SU-DHL-6 (cell line): ENCODE results near the gene FHAD1.
"Not testable (repeated sequence)": the region's sequence is repeated elsewhere in the genome, so short reads cannot be mapped to it uniquely, and the experiment has no call there.

Experiments used
- H2AFZ ChIP-seq: fragments of 200-600 bp; sonication (generic); 2 replicates; pipeline ENCODE4 v1.6.1; 2014; ENCODE audit warnings: low read depth, mild to moderate bottlenecking, moderate library complexity, mixed read lengths, antibody characterized with exemption, low read length; ENCODE audit not compliant: severe bottlenecking
- H3F3A ChIP-seq: fragments of 200-600 bp; shearing (Covaris generic); 2 replicates; pipeline ENCODE4 v1.6.0; 2016; ENCODE audit warnings: antibody characterized with exemption, mild to moderate bottlenecking; ENCODE audit not compliant: insufficient read depth
- H3K27ac ChIP-seq: fragments of 200-600 bp; sonication (generic); 2 replicates; pipeline ENCODE4 v1.5.1; 2016; ENCODE audit warnings: low read depth, mild to moderate bottlenecking, low read length, moderate library complexity, mixed read lengths
- H3K27me3 ChIP-seq: fragments of 200-600 bp; sonication (generic), shearing (Covaris generic); 2 replicates; pipeline ENCODE4 v1.6.0; 2014; ENCODE audit warnings: mild to moderate bottlenecking, low read length
- H3K36me3 ChIP-seq: fragments of 200-600 bp; sonication (generic); 2 replicates; pipeline ENCODE4 v1.6.1; 2014; ENCODE audit warnings: mild to moderate bottlenecking, low read length, mixed read lengths
- H3K4me2 ChIP-seq: fragments of 300-600, 200-600 bp; shearing (Covaris generic), sonication (generic); 2 replicates; pipeline ENCODE4 v1.6.0; 2014; ENCODE audit warnings: low read length, low read depth, mild to moderate bottlenecking; ENCODE audit not compliant: poor library complexity, severe bottlenecking
- H3K4me3 ChIP-seq: fragments of 200-600 bp; sonication (generic); 2 replicates; pipeline ENCODE4 v1.5.1; 2014; ENCODE audit warnings: antibody characterized with exemption, low read length, mild to moderate bottlenecking, mixed read lengths; ENCODE audit not compliant: insufficient read depth, poor library complexity, severe bottlenecking
- H3K79me2 ChIP-seq: fragments of 200-600 bp; sonication (generic); 2 replicates; pipeline ENCODE4 v1.6.1; 2014; ENCODE audit warnings: mild to moderate bottlenecking, low read length, moderate library complexity; ENCODE audit not compliant: insufficient read depth
- H3K9ac ChIP-seq: fragments of 200-600 bp; sonication (generic); 2 replicates; pipeline ENCODE4 v1.7.0; 2014; ENCODE audit warnings: mild to moderate bottlenecking, low read length
- H3K9me2 ChIP-seq: fragments of 200-600 bp; sonication (generic); replicated peaks from 2 replicates; pipeline ENCODE4 v1.6.1; 2014; ENCODE audit warnings: low read length; ENCODE audit not compliant: insufficient read depth
- H3K9me3 ChIP-seq: fragments of 200-600 bp; sonication (generic); 2 replicates; pipeline ENCODE4 v1.6.1; 2014; ENCODE audit warnings: low read length, mixed read lengths; ENCODE audit not compliant: insufficient read depth
- H4K20me1 ChIP-seq: fragments of 200-600 bp; sonication (generic); 2 replicates; pipeline ENCODE4 v1.6.1; 2014; ENCODE audit warnings: low read depth, mild to moderate bottlenecking, antibody characterized with exemption, low read length, moderate library complexity, mixed read lengths
- EZH2phosphoT487 ChIP-seq: fragments of 200-600 bp; sonication (generic), shearing (Covaris generic); conservative IDR thresholded peaks from 2 replicates; pipeline ENCODE4 v1.6.1; 2018; ENCODE audit warnings: mild to moderate bottlenecking, antibody characterized with exemption, low read length, moderate library complexity, mixed read lengths
- TF ChIP-seq, protein P1 (sequence below): fragments of 200-600 bp; sonication (generic); IDR thresholded peaks from one replicate; pipeline ENCODE4 v1.5.1; 2017; ENCODE audit warnings: antibody characterized with exemption, mild to moderate bottlenecking, low read length, moderate library complexity; ENCODE audit not compliant: insufficient read depth, poor library complexity, severe bottlenecking

FHAD1 gene

DNA sequence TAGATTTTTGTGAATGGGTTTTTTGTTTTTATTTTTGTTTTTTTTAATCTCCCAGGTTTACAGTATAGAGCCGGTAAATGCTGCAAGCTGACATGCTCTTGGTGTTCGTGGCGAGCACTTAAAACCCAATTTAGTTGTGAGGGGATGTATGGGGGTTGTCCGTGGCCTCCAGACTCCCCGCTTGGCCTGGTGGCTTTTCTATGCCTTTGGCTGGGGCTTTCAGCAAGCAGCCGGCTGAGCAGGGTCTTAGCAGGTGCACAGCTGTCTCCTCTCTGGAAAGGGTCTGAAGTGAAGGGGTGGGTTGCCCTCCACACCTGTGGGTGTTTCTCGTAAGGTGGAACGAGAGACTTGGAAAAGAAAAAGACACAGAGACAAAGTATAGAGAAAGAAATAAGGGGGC, 131.7 kb downstream of the FHAD1 start:
- H2AFZ ChIP-seq = no peak overlapping the region
- no peaks in the 10 kb centered on the region for H3F3A ChIP-seq
- H3K27ac ChIP-seq = no peak overlapping the region
- no peak overlapping the region for H3K4me3 ChIP-seq
- H4K20me1 ChIP-seq = no peaks in the 10 kb centered on the region
- H3K9me2 ChIP-seq = no peaks in the 10 kb centered on the region
- H3K27me3 ChIP-seq = no peaks in the 10 kb centered on the region
- no peaks in the 10 kb centered on the region for H3K9me3 ChIP-seq
- no peak for TF ChIP-seq EZH2phosphoT487
- TF ChIP-seq, protein P1, sequence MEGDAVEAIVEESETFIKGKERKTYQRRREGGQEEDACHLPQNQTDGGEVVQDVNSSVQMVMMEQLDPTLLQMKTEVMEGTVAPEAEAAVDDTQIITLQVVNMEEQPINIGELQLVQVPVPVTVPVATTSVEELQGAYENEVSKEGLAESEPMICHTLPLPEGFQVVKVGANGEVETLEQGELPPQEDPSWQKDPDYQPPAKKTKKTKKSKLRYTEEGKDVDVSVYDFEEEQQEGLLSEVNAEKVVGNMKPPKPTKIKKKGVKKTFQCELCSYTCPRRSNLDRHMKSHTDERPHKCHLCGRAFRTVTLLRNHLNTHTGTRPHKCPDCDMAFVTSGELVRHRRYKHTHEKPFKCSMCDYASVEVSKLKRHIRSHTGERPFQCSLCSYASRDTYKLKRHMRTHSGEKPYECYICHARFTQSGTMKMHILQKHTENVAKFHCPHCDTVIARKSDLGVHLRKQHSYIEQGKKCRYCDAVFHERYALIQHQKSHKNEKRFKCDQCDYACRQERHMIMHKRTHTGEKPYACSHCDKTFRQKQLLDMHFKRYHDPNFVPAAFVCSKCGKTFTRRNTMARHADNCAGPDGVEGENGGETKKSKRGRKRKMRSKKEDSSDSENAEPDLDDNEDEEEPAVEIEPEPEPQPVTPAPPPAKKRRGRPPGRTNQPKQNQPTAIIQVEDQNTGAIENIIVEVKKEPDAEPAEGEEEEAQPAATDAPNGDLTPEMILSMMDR = no peak
- no peak overlapping the region for H3K4me2 ChIP-seq
- H3K36me3 ChIP-seq = no peaks in the 10 kb centered on the region
- H3K9ac ChIP-seq = no peak overlapping the region
- no peaks in the 10 kb centered on the region for H3K79me2 ChIP-seq

DNA sequence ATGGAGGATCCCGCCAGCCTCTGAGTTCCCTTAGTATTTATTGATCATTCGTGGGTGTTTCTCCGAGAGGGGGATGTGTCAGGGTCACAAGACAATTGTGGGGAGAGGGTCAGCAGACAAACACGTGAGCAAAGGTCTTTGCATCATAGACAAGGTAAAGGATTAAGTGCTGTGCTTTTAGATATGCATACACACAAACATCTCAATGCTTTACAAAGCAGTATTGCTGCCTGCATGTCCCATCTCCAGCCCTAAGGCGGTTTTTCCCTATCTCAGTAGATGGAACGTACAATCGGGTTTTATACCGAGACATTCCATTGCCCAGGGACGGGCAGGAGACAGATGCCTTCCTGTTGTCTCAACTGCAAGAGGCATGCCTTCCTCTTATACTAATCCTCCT, 132.1 kb downstream of the FHAD1 start:
- not testable (repeated sequence) for H3F3A ChIP-seq, H2AFZ ChIP-seq, H3K4me2 ChIP-seq, H3K79me2 ChIP-seq, H4K20me1 ChIP-seq, H3K27ac ChIP-seq, H3K4me3 ChIP-seq, H3K9ac ChIP-seq, H3K27me3 ChIP-seq, H3K9me2 ChIP-seq, H3K9me3 ChIP-seq, H3K36me3 ChIP-seq

DNA sequence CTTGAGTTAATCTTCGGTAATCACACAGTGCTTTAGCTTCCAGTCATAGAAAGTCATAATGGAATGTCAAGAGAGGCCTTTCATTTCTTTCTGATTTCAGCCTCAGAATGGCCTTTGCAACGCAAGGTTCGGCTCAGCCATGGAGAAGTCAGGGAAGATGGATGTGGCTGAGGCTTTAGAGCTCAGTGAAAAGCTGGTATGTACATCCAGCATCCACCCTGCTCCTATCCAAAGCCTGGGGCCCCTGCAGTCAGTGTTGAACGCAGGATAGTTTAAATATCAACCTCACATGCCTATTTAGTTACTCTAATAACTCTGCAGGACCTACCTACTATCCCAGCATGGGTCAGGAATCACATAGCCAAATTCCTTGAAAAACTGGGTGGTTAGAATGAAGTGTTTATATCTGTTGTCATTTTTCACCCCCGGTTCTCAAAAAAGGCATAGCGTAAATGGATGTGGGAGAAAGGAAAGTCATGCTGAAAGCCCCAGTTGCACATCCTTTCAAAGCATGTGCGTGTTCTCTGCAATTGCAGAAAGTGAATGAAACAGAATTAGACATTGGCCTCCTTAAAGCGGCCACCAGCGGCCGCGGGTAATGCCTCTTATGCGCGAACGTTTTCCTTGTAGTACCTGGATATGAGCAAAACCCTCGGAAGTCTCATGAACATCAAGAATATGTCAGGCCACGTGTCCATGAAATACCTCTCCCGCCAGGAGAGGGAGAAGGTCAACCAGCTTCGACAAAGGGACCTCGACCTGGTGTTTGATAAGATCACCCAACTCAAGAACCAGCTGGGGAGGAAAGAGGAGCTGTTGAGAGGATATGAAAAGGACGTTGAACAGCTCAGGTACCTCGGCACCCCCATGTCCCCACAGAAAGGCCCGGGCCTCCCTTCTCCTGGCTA, 133.8 kb downstream of the FHAD1 start:
- TF ChIP-seq, protein P1 = no peak
- TF ChIP-seq EZH2phosphoT487 = no peak
- no peaks in the 10 kb centered on the region for H4K20me1 ChIP-seq
- H3K27me3 ChIP-seq = no peaks in the 10 kb centered on the region

DNA sequence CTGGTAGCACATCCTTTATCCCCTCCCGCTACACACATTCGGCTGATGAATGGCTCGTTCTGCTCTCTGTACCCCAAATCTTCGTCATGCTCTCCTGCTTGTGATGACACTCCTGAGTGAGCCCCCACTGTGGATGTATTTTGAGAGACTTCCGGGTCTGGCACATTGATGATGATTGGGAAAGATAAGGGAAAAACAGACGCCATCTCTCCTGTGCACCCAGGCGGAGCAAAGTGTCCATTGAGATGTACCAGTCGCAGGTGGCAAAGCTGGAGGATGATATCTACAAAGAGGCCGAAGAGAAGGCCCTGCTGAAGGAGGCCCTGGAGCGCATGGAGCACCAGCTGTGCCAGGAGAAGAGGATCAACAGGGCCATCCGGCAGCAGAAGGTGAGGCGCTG, 134.8 kb downstream of the FHAD1 start:
- H3K79me2 ChIP-seq = no peaks in the 10 kb centered on the region
- no peaks in the 10 kb centered on the region for H3K36me3 ChIP-seq
- no peak overlapping the region for H3K4me3 ChIP-seq
- H3K9ac ChIP-seq = no peak overlapping the region
- H3K27ac ChIP-seq = no peak overlapping the region
- H3K9me3 ChIP-seq = no peaks in the 10 kb centered on the region
- no peak overlapping the region for H2AFZ ChIP-seq
- no peak overlapping the region for H3K4me2 ChIP-seq
- H3K9me2 ChIP-seq = no peaks in the 10 kb centered on the region
- H4K20me1 ChIP-seq = no peaks in the 10 kb centered on the region
- no peaks in the 10 kb centered on the region for H3F3A ChIP-seq
- no peaks in the 10 kb centered on the region for H3K27me3 ChIP-seq
- TF ChIP-seq, protein P1 = no peak
- TF ChIP-seq EZH2phosphoT487 = no peak

More for the DNA sequence above, 133.8 kb downstream of the FHAD1 start:
- no peaks in the 10 kb centered on the region for H3F3A ChIP-seq
- no peak overlapping the region for H3K4me3 ChIP-seq
- no peak overlapping the region for H2AFZ ChIP-seq
- no peaks in the 10 kb centered on the region for H3K9me2 ChIP-seq
- no peak overlapping the region for H3K4me2 ChIP-seq
- H3K27ac ChIP-seq = no peak overlapping the region
- no peak overlapping the region for H3K9ac ChIP-seq
- H3K36me3 ChIP-seq = no peaks in the 10 kb centered on the region
- no peaks in the 10 kb centered on the region for H3K79me2 ChIP-seq
- H3K9me3 ChIP-seq = no peaks in the 10 kb centered on the region
